Measurements from ENCODE around the gene CDT1.

The CDT1 gene

GRCh38 chr16:88796278-88796677 lies 7.3 kb upstream of the CDT1 start:
- Histone ChIP-seq H3K9me3 (ENCODE audit: control insufficient read depth, insufficient read depth, low read length) (no peaks in the 10 kb centered on the region), H3K36me3 (ENCODE audit: control insufficient read depth, insufficient read depth, low read length) (no peaks in the 10 kb centered on the region), H3K27me3 (ENCODE audit: control insufficient read depth, insufficient read depth, low read length) (no peaks in the 10 kb centered on the region), H3K4me1 (ENCODE audit: control insufficient read depth, insufficient read depth, low read length) (peaks cover 4% of the 10 kb centered on the region; the same call in 1 of the 2 replicates), H3K4me3 (ENCODE audit: low read length) (no peak overlapping the region), H3K27ac (ENCODE audit: low read length) (no peak overlapping the region)
- DNase-seq (ENCODE audit: low read depth, low spot score) = no peak
- no CpG with 5 or more reads among the region's 4 CpGs for WGBS (ENCODE audit: insufficient coverage, insufficient read length)

DNA sequence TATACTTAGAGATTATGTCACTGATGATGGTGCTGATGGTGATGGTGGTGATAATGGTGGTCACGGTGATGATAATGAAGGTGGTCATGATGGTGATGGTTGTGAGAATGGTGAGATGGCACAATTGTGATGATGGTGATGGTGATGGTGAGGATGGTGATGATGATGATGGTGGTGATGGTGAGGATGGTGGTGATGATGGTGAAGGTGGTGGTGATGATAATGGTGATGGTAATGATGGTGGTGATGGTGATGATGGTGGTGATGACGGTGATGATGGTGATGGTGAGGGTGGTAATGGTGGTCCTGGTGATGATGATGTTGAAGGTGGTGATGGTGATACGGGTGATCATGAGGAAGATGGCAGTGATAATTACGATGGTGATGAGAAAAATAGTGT lies 5.5 kb upstream of the CDT1 start:
- no peak overlapping the region for H3K4me3 ChIP-seq (ENCODE audit: low read length)
- H3K36me3 ChIP-seq (ENCODE audit: control insufficient read depth, insufficient read depth, low read length) = no peaks in the 10 kb centered on the region
- DNase-seq (ENCODE audit: low read depth, low spot score) = no peak
- no peaks in the 10 kb centered on the region for H3K27me3 ChIP-seq (ENCODE audit: control insufficient read depth, insufficient read depth, low read length)
- H3K9me3 ChIP-seq (ENCODE audit: control insufficient read depth, insufficient read depth, low read length) = no peaks in the 10 kb centered on the region
- H3K27ac ChIP-seq (ENCODE audit: low read length) = no peak overlapping the region
- peaks cover 1% of the 10 kb centered on the region; the same call in 1 of the 2 replicates for H3K4me1 ChIP-seq (ENCODE audit: control insufficient read depth, insufficient read depth, low read length)
- 100% methylated on average over 2 of the region's 4 CpGs for WGBS (ENCODE audit: insufficient coverage, insufficient read length)

- no peaks in the 10 kb centered on the region for H3K9me3 ChIP-seq (ENCODE audit: control insufficient read depth, insufficient read depth, low read length)
- no peaks in the 10 kb centered on the region for H3K27me3 ChIP-seq (ENCODE audit: control insufficient read depth, insufficient read depth, low read length)
- H3K4me3 ChIP-seq (ENCODE audit: low read length) = no peak overlapping the region
- H3K27ac ChIP-seq (ENCODE audit: low read length) = no peak overlapping the region
- no peaks in the 10 kb centered on the region for H3K4me1 ChIP-seq (ENCODE audit: control insufficient read depth, insufficient read depth, low read length)
- H3K36me3 ChIP-seq (ENCODE audit: control insufficient read depth, insufficient read depth, low read length) = no peaks in the 10 kb centered on the region
- no peak for DNase-seq (ENCODE audit: low read depth, low spot score)
These were observed 4.7 kb upstream of the CDT1 start for GRCh38 chr16:88798772-88799455.

DNA sequence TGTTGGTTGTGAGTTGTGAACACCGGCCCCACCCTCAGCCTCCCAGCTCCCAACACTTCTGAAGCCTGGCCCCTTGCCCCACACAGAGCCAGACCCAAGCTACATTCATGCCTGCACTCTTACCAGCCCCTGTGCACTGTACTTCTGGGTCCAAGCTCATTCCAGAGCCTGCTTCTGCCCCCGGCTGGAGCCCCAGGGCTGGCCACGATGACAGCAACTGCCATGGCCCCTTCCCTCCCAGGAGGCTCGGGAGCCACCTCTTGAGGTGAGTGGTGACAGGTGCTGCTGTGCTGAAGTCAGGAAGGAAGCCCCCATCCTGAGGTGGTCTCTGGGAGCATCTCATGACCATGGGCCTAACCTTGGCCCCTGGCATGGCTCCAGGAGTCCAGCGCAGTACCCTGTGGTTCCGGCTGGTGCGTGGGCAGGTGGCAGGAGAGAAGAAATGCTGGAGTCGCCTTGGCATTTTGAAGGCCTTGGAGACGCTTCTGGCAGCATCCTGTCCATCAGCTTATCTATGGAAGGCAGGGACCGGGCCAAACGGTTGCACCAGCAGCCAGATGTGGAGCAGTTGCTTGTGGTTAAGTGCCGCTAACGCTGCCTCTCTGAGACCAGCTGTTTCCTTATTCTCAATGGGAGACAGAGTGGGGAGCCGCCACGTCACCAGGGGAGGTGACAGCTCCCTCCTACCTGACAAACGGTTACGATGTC lies 3.9 kb upstream of the CDT1 start:
- peaks cover 2% of the 10 kb centered on the region for H3K36me3 ChIP-seq (ENCODE audit: control insufficient read depth, insufficient read depth, low read length)
- no peaks in the 10 kb centered on the region; the same call in 1 of the 2 replicates for H3K4me1 ChIP-seq (ENCODE audit: control insufficient read depth, insufficient read depth, low read length)
- WGBS (ENCODE audit: insufficient coverage, insufficient read length) = no CpG with 5 or more reads among the region's 17 CpGs
- no peaks in the 10 kb centered on the region for H3K9me3 ChIP-seq (ENCODE audit: control insufficient read depth, insufficient read depth, low read length)
- no peak overlapping the region for H3K27ac ChIP-seq (ENCODE audit: low read length)
- no peak overlapping the region for H3K4me3 ChIP-seq (ENCODE audit: low read length)
- no peaks in the 10 kb centered on the region for H3K27me3 ChIP-seq (ENCODE audit: control insufficient read depth, insufficient read depth, low read length)
- DNase-seq (ENCODE audit: low read depth, low spot score) = no peak

- H3K4me1 ChIP-seq (ENCODE audit: control insufficient read depth, insufficient read depth, low read length) = no peaks in the 10 kb centered on the region; the same call in 1 of the 2 replicates
- no CpG with 5 or more reads among the region's 6 CpGs for WGBS (ENCODE audit: insufficient coverage, insufficient read length)
- DNase-seq (ENCODE audit: low read depth, low spot score) = no peak
- no peaks in the 10 kb centered on the region for H3K9me3 ChIP-seq (ENCODE audit: control insufficient read depth, insufficient read depth, low read length)
- peaks cover 7% of the 10 kb centered on the region for H3K36me3 ChIP-seq (ENCODE audit: control insufficient read depth, insufficient read depth, low read length)
- H3K27ac ChIP-seq (ENCODE audit: low read length) = no peak overlapping the region
- no peak overlapping the region for H3K4me3 ChIP-seq (ENCODE audit: low read length)
- H3K27me3 ChIP-seq (ENCODE audit: control insufficient read depth, insufficient read depth, low read length) = no peaks in the 10 kb centered on the region
These were observed 3.4 kb upstream of the CDT1 start for GRCh38 chr16:88800277-88800592.

DNA sequence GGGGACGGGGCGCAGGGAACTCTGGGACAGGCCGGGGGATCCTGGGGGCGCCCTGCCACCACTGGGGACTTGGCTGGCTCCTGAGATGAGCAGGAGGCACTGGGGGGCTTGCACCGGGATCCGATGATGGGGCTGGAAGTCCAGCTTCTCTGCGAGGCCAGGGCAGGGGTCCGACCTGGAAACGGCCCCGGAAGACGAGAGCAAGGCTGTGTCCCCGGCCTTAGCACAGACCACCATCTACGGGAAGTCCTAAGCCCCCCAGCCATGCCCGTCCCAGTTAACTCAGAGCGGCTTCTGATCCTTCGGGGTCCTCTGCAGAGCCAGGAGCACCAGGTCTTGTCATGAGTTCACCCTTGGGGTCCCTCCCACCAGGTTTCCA lies 573 bp downstream of the CDT1 start:
- Histone ChIP-seq H3K27me3 (ENCODE audit: control insufficient read depth, insufficient read depth, low read length) (no peaks in the 10 kb centered on the region), H3K9me3 (ENCODE audit: control insufficient read depth, insufficient read depth, low read length) (no peaks in the 10 kb centered on the region), H3K4me3 (ENCODE audit: low read length) (peak overlapping the region; percentile 88), H3K36me3 (ENCODE audit: control insufficient read depth, insufficient read depth, low read length) (peaks cover 41% of the 10 kb centered on the region), H3K27ac (ENCODE audit: low read length) (no peak overlapping the region), H3K4me1 (ENCODE audit: control insufficient read depth, insufficient read depth, low read length) (no peaks in the 10 kb centered on the region; the same call in 1 of the 2 replicates)
- WGBS (ENCODE audit: insufficient coverage, insufficient read length) = no CpG with 5 or more reads among the region's 16 CpGs
- DNase-seq (ENCODE audit: low read depth, low spot score) = no peak

DNA sequence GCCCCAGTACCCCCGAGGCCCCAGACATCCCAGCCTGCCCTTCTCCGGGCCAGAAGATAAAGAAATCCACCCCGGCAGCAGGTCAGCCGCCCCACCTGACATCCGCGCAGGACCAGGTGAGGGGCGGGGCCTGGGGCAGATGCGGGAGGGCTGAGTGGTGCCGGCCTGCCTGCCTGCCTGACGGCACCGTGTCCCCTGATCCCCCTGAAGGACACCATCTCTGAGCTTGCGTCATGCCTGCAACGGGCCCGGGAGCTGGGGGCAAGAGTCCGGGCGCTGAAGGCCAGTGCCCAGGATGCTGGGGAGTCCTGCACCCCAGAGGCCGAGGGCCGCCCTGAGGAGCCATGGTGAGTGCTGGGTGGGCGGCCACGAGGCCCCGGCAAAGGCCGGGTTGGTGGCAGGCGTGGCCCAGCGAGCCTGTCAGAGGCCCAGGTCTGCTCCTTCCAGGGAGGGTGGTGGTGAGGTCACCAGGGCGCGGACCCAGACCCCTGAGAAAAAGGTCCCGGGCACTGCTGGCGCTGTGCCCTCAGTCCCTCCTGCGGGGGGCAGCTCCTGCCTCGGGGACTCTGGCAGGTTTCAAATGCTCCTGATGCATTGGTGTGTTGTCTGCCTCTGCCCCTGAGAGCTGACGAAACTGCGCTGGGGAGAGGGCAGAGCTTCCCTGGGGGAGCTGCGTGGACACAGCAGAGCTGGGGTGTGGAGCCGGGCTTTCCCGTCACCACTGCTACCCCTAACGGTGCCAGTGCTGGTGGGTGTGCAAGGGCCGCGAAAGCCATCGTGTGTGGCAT lies 1.2 kb downstream of the CDT1 start:
- DNase-seq (ENCODE audit: low read depth, low spot score) = no peak
- peak overlapping the region; percentile 88; the same call in 1 of the 2 replicates for H3K4me3 ChIP-seq (ENCODE audit: low read length)
- no peaks in the 10 kb centered on the region for H3K27me3 ChIP-seq (ENCODE audit: control insufficient read depth, insufficient read depth, low read length)
- H3K27ac ChIP-seq (ENCODE audit: low read length) = no peak overlapping the region
- H3K9me3 ChIP-seq (ENCODE audit: control insufficient read depth, insufficient read depth, low read length) = no peaks in the 10 kb centered on the region
- H3K4me1 ChIP-seq (ENCODE audit: control insufficient read depth, insufficient read depth, low read length) = no peaks in the 10 kb centered on the region; the same call in 1 of the 2 replicates
- WGBS (ENCODE audit: insufficient coverage, insufficient read length) = no CpG with 5 or more reads among the region's 39 CpGs
- H3K36me3 ChIP-seq (ENCODE audit: control insufficient read depth, insufficient read depth, low read length) = peaks cover 47% of the 10 kb centered on the region

- Histone ChIP-seq H3K27me3 (ENCODE audit: control insufficient read depth, insufficient read depth, low read length) (no peaks in the 10 kb centered on the region), H3K4me3 (ENCODE audit: low read length) (no peak overlapping the region), H3K27ac (ENCODE audit: low read length) (no peak overlapping the region), H3K36me3 (ENCODE audit: control insufficient read depth, insufficient read depth, low read length) (peaks cover 52% of the 10 kb centered on the region), H3K9me3 (ENCODE audit: control insufficient read depth, insufficient read depth, low read length) (no peaks in the 10 kb centered on the region), H3K4me1 (ENCODE audit: control insufficient read depth, insufficient read depth, low read length) (peaks cover 3% of the 10 kb centered on the region; the same call in 1 of the 2 replicates)
- no peak for DNase-seq (ENCODE audit: low read depth, low spot score)
- no CpG with 5 or more reads among the region's 22 CpGs for WGBS (ENCODE audit: insufficient coverage, insufficient read length)
These were observed 1.7 kb downstream of the CDT1 start for GRCh38 chr16:88805340-88805715.

- H3K27me3 ChIP-seq (ENCODE audit: control insufficient read depth, insufficient read depth, low read length) = no peaks in the 10 kb centered on the region
- H3K4me1 ChIP-seq (ENCODE audit: control insufficient read depth, insufficient read depth, low read length) = peaks cover 3% of the 10 kb centered on the region; the same call in 1 of the 2 replicates
- no CpG with 5 or more reads among the region's 21 CpGs for WGBS (ENCODE audit: insufficient coverage, insufficient read length)
- DNase-seq (ENCODE audit: low read depth, low spot score) = no peak
- peaks cover 52% of the 10 kb centered on the region for H3K36me3 ChIP-seq (ENCODE audit: control insufficient read depth, insufficient read depth, low read length)
- no peaks in the 10 kb centered on the region for H3K9me3 ChIP-seq (ENCODE audit: control insufficient read depth, insufficient read depth, low read length)
- H3K27ac ChIP-seq (ENCODE audit: low read length) = no peak overlapping the region
- no peak overlapping the region for H3K4me3 ChIP-seq (ENCODE audit: low read length)
These were observed 2.4 kb downstream of the CDT1 start for GRCh38 chr16:88805887-88806393.

DNA sequence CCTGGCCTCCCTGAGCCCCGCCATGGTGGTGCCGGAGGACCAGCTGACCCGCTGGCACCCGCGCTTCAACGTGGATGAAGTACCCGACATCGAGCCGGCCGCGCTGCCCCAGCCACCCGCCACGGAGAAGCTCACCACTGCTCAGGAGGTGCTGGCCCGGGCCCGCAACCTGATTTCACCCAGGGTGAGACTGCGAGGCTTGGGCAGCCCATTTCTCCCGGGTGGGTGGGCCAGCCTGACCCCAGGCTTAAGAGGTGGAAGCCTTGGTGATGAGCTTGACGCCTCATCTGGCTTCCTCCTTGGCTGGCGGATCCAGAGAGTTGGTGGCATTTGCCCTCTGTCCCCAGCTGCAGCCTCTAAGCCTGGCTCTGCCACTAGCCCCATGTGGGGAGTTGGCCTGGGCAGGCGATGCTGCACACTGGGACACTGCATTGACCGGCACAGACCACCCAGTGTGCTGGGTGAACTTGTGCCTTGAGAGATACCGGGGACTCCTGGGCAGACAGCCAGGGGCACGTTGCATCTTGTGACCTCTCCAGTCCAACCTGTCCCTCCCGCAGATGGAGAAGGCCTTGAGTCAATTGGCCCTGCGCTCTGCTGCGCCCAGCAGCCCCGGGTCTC lies 3.0 kb downstream of the CDT1 start:
- H3K4me3 ChIP-seq (ENCODE audit: low read length) = no peak overlapping the region

More for the DNA sequence above, 3.0 kb downstream of the CDT1 start:
- Histone ChIP-seq H3K9me3 (ENCODE audit: control insufficient read depth, insufficient read depth, low read length) (no peaks in the 10 kb centered on the region), H3K36me3 (ENCODE audit: control insufficient read depth, insufficient read depth, low read length) (peaks cover 52% of the 10 kb centered on the region), H3K27me3 (ENCODE audit: control insufficient read depth, insufficient read depth, low read length) (no peaks in the 10 kb centered on the region), H3K27ac (ENCODE audit: low read length) (no peak overlapping the region), H3K4me1 (ENCODE audit: control insufficient read depth, insufficient read depth, low read length) (peaks cover 3% of the 10 kb centered on the region; the same call in 1 of the 2 replicates)
- no peak for DNase-seq (ENCODE audit: low read depth, low spot score)
- no CpG with 5 or more reads among the region's 27 CpGs for WGBS (ENCODE audit: insufficient coverage, insufficient read length)
